ENCODE results near the gene SYT11. TPM values are rescaled to one million over a fixed set of nuclear protein-coding genes. Genes with fewer than 3 reads are reported as not detected.

Gene SYT11
- total RNA-seq, 1 donor from 2014 or later: 7.0 TPM

DNA sequence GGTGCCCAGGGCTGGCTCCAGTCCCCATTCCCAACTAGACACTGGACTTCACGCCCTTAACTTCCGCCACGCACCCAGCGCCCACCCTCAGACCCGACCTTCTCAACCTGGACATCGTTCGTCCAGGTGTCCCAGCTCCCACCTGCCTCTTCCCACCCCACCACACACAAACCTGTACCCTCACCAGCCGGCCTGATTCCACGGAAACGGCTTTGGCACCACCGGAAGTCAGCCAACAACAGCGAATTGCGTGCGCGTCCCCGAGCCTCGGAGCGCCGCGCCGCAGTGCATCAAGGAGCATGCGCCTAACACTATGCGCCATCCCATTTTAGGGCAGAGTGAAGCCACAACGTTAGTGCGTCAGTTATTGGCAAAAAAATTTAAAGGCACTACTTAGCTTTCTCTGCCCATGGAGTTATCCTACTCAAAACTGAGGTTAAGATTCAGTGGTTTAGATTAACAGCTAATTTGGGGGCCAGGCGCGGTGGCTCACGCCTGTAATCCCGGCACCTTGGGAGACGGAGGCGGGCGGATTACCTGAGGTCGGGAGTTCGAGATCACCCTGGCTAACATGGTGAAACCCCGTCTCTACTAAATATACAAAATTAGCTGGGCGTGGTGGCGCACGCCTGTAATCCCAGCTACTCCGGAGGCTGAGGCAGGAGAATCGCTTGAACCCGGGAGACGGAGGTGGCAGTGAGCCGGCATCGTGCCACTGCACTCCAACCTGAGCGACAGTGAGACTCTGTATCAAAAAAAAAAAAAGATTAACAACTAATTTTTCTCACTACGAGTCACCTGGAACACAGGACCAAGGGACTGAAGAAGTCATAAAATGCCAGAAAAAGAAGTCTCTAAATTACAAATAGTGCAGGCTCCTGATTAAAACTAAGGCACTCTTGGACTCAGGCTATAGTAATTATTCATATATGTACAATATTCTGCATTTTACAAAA, 2.1 kb upstream of the SYT11 start, which contains the start of gene GON4L:
Gene GON4L, minus strand, starts transcription at position 240 of the 956 bp plus-strand sequence. CDS start 3,434 bp downstream, outside the sequence.
- intact Hi-C loops (cut with DNase I): no loop called here
- peak; percentile 79 for ATAC-seq (ENCODE audit: poor library complexity)
- peak; percentile 94 for DNase-seq

DNA sequence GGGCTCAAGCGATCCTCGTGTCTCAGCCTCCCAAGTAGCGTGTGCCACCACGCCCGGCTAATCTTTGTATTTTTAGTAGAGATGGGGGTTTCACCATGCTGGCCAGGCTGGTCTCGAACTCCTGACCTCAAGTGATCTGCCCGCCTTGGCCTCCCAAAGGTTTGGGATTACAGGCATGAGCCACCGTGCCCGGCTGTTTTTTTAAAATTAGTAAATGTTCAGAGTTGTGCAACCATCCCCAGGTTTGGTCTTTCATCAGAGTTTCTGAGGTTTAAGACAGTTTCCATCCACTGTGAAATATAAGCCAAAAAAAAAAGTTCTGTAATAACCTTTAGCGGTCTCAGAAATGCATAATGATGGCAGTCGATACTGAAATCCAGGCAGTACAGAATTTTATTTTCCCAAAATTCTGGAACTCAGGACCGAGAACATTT, 550 bp upstream of the SYT11 start:
- ATAC-seq (ENCODE audit: poor library complexity): no peak
- no peak for DNase-seq
- intact Hi-C loops (cut with DNase I): no loop called here

DNA sequence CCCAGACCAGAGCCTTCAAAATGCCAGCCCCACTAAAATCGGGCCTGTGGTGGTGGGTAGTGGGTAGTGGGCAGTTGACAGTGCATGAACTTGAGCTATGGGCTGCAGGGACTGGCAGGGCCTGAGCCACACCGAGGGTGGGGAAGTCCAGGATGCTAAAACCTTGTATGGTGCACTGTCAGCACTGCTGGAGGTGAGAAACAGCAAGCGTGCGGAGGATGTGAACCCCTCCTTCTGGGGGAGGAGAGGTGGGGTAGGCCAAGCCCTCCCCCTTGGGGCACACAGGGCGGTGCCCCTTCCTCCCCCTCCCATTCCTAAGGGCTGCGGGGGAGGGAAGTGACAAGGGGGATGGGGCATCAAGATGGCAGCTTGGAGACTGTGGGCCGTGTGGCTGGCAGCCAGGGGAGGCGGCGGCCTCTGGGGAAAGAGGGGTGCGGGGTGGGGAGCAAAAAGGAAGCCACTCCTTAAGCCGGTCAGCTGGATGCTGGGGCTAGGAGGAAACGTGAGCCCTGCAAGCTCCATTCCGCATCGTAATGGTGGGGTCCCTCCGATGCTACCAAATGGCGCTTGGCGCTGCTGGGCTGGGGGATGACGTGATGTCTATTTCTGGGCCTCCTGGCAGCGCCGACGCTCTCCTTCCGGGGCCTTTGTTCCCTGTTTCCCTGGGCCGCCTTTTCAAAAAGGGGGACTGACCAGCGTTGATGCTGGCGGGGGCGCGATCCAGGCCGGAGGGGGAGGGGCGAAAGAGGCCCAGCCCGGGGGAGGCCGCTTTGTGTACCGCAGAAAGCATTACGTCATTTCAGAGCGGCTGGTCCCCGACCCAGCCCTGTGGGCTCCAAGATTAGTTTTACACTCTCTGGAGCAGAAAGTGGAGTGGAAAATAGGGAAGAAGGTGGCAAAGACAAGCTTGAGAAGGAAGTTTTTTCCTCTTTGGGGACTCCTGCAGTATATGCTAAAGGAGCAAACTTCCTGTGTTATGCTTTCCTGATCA, 809 bp downstream of the SYT11 start:
- ATAC-seq (ENCODE audit: poor library complexity): peak; percentile 63
- peak; percentile 90 for DNase-seq
- intact Hi-C loops (cut with DNase I): no loop called here

DNA sequence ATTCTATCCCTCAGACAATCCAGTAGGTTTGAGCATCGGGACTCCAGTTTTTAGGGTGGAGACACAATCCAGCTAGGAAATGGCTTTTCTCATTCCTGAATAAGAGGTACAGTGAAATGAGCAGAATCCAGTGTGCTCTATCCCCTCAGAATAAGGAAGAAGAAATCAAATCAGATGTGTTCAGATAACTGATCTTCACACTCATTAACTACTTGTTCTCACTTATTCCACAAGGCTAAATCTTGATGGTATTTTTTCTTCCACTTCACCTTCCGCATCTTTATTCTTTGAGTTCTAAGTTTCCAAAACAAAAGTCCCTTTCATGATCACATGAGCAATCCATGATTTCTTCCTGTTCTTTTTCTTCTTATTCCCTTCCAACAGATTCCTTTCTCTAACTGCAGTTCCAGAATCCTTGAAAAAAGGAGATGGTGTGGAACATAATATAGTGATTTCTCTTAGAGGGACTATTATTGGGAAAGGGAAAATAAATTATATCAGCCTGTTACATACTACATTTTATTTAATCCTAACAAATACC, 1.7 kb downstream of the SYT11 start:
- ATAC-seq (ENCODE audit: poor library complexity) (no peak), DNase-seq (no peak)
- intact Hi-C loops (cut with DNase I): no loop called here

DNA sequence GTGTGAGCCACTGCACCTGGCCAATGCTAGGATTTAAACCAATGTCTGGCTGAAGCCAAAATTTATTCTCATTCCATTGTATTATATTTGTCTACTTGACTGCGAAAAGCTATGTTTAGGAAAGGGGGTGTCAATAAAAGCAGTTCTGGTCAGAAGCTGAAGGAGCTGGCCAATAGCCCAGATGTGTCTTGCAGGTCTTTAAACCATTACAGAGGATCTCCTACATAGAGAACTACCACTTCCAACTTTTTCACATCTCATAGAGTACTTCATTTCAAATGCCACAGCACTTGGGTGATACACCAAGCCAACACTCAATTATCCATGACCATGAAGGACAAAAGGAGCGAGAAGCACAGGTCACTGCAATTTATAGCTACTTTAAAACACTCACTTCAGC, 2.5 kb downstream of the SYT11 start:
- DNase-seq (no peak), ATAC-seq (ENCODE audit: poor library complexity) (no peak)
- intact Hi-C loops (cut with DNase I): no loop called here

DNA sequence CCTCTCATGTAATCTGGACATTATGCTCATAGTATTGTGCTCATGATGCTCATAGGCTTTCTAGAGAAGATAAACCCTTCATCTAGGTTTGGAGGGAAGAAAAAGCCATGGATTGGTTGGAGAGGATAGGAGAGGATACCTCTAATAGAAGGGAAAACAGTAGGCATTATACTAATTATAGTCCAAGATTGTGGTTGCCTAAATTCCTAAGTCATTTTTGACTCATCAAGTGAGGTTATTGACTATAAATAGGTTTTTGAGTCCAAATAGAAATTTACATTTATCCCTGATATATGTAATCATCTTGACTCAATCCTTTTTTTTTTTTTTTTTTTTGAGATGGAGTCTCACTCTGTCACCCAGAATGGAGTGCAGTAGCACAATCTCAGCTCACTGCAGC, 5.0 kb downstream of the SYT11 start:
- ATAC-seq (ENCODE audit: poor library complexity): no peak
- intact Hi-C loops (cut with DNase I): no loop called here
- DNase-seq: no peak

DNA sequence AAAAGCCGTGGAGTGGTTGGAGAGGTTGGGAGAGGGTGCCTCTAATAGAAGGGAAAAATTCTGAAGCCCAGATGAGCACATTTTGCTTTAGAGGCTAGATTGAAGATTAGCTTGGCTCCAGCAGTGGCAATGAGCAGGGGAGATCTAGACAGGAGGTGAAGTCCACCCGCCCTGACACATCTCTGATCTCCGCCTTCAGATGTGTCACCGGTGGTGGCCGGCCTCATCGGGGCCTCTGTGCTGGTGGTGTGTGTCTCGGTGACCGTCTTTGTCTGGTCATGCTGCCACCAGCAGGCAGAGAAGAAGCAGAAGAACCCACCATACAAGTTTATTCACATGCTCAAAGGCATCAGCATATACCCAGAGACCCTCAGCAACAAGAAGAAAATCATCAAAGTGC, 8.4 kb downstream of the SYT11 start:
- DNase-seq (no peak), ATAC-seq (ENCODE audit: poor library complexity) (no peak)
- intact Hi-C loops (cut with DNase I): no loop called here

DNA sequence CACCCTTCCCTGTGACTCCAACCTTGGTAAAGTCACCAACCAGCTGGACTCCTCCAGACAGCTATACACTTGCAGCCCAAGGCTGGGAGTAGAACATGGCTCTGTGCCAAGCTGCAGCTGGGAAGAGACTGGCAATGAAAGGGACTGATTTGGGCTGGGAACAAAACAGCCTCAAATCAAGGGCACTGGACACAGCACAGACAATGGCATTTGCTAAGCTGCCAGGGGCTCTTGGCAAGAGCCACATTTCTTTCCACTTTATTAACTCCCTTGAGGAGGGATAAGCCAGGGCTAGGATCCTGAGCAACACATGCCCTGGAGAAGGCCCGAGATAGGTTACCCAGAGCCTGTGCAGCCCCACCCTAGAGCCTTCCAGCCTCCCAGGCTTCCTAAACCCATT, 12.0 kb downstream of the SYT11 start:
- peak; percentile 81 for ATAC-seq (ENCODE audit: poor library complexity)
- DNase-seq: peak; percentile 48
- intact Hi-C loops (cut with DNase I): no loop called here

DNA sequence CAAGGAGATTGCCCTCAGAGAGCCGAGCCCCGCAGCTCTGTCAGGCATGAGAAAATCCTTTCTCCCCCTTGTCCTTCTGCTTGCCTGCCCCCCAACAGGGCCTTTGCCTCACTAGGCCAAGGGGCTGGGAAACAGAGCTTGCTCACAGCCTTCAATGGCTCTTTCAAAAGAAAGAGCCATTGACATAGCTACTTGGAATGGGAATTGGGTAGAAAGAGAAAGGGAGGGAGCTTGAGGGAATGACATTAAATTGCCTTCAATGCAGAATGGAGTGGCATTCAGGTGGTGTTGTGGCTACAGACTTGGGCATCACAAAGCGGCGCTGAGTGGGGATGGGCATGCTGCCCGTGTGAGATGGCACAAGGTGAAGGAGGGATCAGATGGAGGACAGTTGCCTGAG, 13.2 kb downstream of the SYT11 start:
- intact Hi-C loops (cut with DNase I): no loop called here
- ATAC-seq (ENCODE audit: poor library complexity) (no peak), DNase-seq (no peak)

DNA sequence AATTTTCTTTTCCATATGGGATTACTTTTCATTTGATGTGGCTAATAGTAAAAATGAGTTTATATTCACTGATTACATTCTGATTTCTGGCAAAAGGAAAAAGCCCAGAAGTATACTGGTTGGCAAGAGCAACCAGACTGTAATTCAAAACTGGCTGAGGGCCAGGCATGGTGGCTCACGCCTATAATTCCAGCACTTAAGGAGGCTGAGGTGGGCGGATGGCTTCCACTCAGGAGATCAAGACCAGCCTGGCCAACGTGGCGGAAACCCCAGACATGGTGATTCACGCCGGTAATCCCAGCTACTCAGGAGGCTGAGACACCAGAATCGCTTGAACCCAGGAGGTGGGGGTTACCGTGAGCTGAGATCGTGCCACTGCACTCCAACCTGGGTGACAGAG, 14.5 kb downstream of the SYT11 start:
- DNase-seq: no peak
- intact Hi-C loops (cut with DNase I): no loop called here
- ATAC-seq (ENCODE audit: poor library complexity): no peak

DNA sequence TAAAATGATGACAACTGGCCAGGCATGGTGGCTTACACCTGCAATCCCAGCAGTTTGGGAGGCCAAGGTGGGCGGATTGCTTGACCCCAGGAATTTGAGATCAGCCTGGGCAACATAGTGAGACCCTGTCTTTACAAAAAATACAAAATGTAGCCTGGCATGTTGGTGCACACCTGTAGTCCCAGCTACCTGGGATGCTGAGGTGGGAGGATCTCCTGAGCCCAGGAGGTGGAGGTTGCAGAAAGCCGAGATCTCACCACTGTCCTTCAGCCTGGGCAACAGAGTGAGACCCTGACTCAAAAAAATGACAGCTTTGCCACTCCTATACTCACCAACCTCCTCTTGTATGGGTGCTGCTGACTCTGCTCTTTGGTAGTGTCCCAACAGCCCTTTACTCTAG, 18.6 kb downstream of the SYT11 start:
- ATAC-seq (ENCODE audit: poor library complexity): no peak

DNA sequence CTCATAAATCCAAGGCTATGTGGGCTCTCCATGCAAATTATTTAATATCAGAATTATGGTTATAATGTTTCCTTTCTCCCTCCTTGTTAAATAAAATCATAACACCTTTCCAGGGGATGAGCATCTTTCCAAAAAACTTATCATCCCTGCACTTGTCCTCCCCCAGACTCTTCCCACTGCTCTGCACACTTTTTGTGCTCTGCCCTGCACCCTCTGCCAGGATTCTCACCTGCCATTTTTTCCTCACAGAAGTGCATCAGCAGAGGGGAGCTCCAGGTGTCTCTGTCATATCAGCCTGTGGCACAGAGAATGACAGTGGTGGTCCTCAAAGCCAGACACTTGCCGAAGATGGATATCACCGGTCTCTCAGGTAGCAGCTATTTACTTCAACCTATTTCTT, 20.9 kb downstream of the SYT11 start:
- DNase-seq (no peak), ATAC-seq (ENCODE audit: poor library complexity) (no peak)
- intact Hi-C loops (cut with DNase I): no loop called here

More for the DNA sequence above, 18.6 kb downstream of the SYT11 start:
- no peak for DNase-seq
- intact Hi-C loops (cut with DNase I): no loop called here

DNA sequence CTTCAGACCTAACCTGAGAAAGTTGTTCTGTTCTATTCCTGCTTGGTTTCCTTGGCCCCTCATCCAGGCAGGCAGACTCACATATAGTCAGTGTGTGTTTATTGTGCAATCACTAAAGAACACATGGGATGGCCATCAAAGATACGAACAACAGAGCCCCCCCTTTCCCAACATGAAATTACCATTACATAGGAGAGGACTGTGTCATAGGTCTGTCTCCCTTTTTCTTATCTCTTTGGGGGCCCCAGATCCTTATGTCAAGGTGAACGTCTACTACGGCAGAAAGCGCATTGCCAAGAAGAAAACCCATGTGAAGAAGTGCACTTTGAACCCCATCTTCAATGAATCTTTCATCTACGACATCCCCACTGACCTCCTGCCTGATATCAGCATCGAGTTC, 21.6 kb downstream of the SYT11 start:
- ATAC-seq (ENCODE audit: poor library complexity): no peak
- intact Hi-C loops (cut with DNase I): no loop called here
- DNase-seq: no peak

DNA sequence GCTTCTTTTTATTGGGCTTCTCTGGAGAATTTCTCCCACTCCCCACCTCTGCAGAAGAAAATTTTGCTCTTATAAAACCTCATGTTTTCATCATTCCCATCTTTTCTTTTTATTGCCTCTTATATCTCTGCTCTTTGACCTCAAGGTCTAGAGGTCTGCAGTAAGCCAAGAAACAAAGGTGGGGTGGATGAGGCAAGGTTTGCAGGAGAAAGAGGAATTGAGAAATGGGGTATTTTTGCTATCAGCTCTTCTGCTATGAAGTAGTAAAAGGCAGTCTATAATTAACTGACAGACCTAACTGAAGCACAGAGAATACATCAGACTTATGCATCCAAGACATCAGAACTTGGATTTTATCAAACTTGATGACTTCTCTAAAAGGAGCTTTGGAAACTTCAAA, 22.9 kb downstream of the SYT11 start:
- DNase-seq: no peak
- intact Hi-C loops (cut with DNase I): no loop called here

DNA sequence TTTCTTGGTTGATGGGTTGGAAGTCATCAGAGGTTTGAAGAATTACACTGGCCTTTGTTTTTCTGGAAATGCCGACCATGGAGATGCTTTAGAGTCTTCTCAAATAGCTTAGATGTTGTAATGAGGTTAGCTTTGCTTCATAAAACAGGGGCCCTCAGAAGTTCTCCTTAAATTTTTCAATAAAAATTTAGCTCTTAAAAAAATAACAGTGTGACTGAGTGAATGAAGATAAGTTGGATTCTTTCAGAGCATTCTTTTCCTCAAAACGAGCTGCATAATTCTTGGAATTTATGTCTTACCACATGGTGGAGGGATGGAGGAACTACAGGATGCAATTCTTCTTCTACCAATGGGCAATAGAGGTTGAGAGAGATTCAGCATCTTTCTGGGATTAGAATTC, 23.4 kb downstream of the SYT11 start:
- ATAC-seq (ENCODE audit: poor library complexity): no peak
- DNase-seq: no peak
- intact Hi-C loops (cut with DNase I): no loop called here

More for the DNA sequence above, 22.9 kb downstream of the SYT11 start:
- no peak for ATAC-seq (ENCODE audit: poor library complexity)

DNA sequence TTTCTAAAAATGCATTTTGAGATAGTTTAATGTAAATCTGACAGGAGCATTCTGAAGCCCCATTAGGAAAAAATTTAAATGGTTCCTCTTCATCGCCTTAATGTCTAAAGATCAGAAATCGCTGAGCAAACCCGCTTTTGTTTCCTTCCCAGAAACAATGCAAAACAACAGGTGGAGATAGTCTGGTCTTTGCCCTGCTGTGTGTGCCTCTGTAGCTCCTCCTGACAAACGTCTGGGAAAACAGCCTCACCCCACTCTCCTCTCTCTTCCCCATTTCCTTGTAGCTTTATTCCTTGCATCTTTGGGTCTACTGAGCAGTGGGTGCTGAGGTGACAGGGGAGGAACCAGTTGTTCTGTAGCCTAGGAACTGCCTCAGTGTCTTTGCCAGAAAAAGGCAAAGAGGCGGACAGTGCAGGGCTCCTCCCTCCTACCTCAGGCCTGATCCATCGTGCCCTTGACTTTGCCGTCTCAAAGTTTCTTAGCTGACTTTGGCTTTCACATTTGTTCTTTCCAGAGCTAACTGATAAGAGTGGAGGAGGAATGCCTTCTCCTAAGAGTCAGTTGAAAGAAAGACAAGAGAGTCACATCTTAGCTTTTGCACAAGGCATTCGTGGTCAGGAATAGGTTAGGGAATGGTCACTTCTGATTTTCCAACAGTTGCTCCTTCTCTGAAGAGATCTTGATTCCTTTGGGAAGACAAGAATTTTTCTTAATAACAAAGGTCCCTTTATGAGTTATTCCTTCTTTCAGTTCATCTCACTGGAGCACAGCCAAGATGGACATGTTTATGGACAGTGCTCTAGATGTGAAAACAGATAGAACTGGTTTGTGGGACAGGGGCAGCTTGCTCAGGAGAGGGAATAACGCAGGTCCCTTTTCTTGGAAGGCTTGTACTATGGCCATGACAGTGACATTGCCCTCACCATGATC, 24.9 kb downstream of the SYT11 start:
- intact Hi-C loops (cut with DNase I): no loop called here
- ATAC-seq (ENCODE audit: poor library complexity): no peak
- DNase-seq: no peak

DNA sequence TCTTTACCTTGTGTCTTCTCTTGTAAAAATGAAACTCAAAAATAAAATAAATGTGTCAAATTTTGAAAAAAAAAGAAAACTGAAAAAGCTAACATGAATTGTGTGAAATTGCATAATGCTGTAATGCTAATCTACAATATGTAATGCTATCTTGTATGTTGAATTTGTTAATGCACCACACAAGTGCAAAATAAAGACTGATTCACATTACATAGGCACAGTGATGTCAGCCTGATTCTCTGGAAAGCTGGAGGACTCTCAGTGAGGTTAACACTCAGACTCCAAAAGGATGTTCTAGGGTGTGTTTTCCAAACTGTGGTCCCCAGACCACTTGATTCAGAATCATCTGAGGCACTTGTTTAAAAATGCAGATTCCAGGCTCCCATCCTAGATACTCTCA, 25.6 kb downstream of the SYT11 start:
- intact Hi-C loops (cut with DNase I): no loop called here
- no peak for DNase-seq

DNA sequence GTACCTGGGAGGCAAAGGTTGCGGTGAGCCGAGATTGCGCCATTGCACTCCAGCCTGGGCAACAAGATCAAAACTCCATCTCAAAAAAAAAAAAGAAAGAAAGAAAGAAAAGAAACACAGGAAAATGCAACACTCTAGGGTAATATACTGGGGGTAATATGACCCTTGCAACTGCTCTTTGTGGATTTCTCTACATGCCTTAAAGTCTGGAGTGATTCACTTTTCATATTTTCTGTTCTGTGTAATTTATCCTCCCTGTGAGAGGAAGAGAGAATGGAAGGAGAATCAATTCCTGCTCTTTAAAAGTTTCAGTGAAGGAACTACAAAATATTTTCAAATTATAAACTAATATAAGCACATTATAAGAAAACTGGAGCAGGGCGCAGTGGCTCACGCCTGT, 29.1 kb downstream of the SYT11 start:
- intact Hi-C loops (cut with DNase I): no loop called here

More for the DNA sequence above, 25.6 kb downstream of the SYT11 start:
- no peak for ATAC-seq (ENCODE audit: poor library complexity)

More for the DNA sequence above, 29.1 kb downstream of the SYT11 start:
- DNase-seq (no peak), ATAC-seq (ENCODE audit: poor library complexity) (no peak)
